OCI-LY7 (cell line): ENCODE data around the gene KIAA1217. TPM values are rescaled to one million over a fixed set of nuclear protein-coding genes. Genes with fewer than 3 reads are reported as not detected.

Experiments
- BruUV-seq: library from RNA; stranded (reverse); fragments of 400-500 nt; replicated peaks from 2 replicates; lab custom pipeline; 2021; lab: Mats Ljungman, UMichigan
- CTCF ChIA-PET: fragments of 300-600 bp; sonication (Branson Sonifier 250); formaldehyde crosslinking; loops from one replicate; lab custom pipeline; 2022; ENCODE audit warnings: antibody characterized with exemption; ENCODE audit not compliant: unreplicated experiment; lab: Charles Lee
- POLR2A ChIA-PET: fragments of 300-600 bp; sonication (Branson Sonifier 250); formaldehyde crosslinking; loops from one replicate; lab custom pipeline; 2022; ENCODE audit warnings: antibody characterized with exemption; lab: Charles Lee
- DNase-seq: peaks from one replicate; pipeline ENCODE4 v3.0.0-alpha.2; 2015; ENCODE audit warnings: low spot score
- H2AFZ ChIP-seq: fragments of 200-600 bp; sonication (generic), shearing (Covaris generic); 2 replicates; pipeline ENCODE4 v1.6.1; 2014; ENCODE audit warnings: mild to moderate bottlenecking, antibody characterized with exemption, low read length, moderate library complexity
- H3K27ac ChIP-seq: fragments of 200-600 bp; sonication (generic); 2 replicates; pipeline ENCODE4 v1.5.1; 2014; ENCODE audit warnings: mixed run types, low read depth, mild to moderate bottlenecking, moderate library complexity, low read length, inconsistent platforms; ENCODE audit not compliant: poor library complexity, severe bottlenecking
- H3K36me3 ChIP-seq: fragments of 200-600 bp; sonication (generic); 2 replicates; pipeline ENCODE4 v1.6.1; 2014; ENCODE audit warnings: mild to moderate bottlenecking, antibody characterized with exemption, low read length, moderate library complexity, mixed read lengths; ENCODE audit not compliant: insufficient read depth
- H3K4me1 ChIP-seq: fragments of 200-600 bp; sonication (generic); 2 replicates; pipeline ENCODE4 v1.5.1; 2014; ENCODE audit warnings: mild to moderate bottlenecking, low read length; ENCODE audit not compliant: insufficient read depth, poor library complexity, severe bottlenecking
- H3K4me2 ChIP-seq: fragments of 200-600 bp; sonication (generic); 2 replicates; pipeline ENCODE4 v1.6.1; 2014; ENCODE audit warnings: mild to moderate bottlenecking, low read length
- H3K4me3 ChIP-seq: fragments of 200-600 bp; sonication (generic); 2 replicates; pipeline ENCODE4 v1.5.1; 2014; ENCODE audit warnings: mild to moderate bottlenecking, low read depth, low read length; ENCODE audit not compliant: poor library complexity, severe bottlenecking
- H3K79me2 ChIP-seq: fragments of 200-600 bp; sonication (generic); 2 replicates; pipeline ENCODE4 v1.6.1; 2016; ENCODE audit warnings: low read depth, mild to moderate bottlenecking, low read length, moderate library complexity, mixed read lengths; ENCODE audit not compliant: insufficient read depth
- H3K9me2 ChIP-seq: fragments of 200-600 bp; sonication (generic); 2 replicates; pipeline ENCODE4 v1.6.1; 2016; ENCODE audit warnings: mild to moderate bottlenecking, low read length, mixed read lengths; ENCODE audit not compliant: insufficient read depth
- H3K9me3 ChIP-seq: fragments of 200-600 bp; sonication (generic); 2 replicates; pipeline ENCODE4 v1.6.1; 2014; ENCODE audit warnings: mild to moderate bottlenecking, mixed run types, low read length, mixed read lengths
- H4K20me1 ChIP-seq: fragments of 200-600 bp; sonication (generic); 2 replicates; pipeline ENCODE4 v1.6.1; 2014; ENCODE audit warnings: mild to moderate bottlenecking, antibody characterized with exemption, low read length, moderate library complexity, mixed read lengths; ENCODE audit not compliant: insufficient read depth
- EZH2phosphoT487 ChIP-seq: fragments of 200-600 bp; sonication (generic); IDR thresholded peaks from 2 replicates; pipeline ENCODE4 v1.6.1; 2018; ENCODE audit warnings: low read depth, borderline replicate concordance, mild to moderate bottlenecking, mixed run types, antibody characterized with exemption, low read length, moderate library complexity, mixed read lengths
- intact Hi-C: fragments of 100-400 bp; cut with micrococcal nuclease; formaldehyde crosslinking; loops from one replicate; pipeline ENCODE4 v1.10.0; 2022; ENCODE audit not compliant: unreplicated experiment
- total RNA-seq, 2 experiments: library from RNA; depleted of rRNA in 1 of 2; stranded (reverse); fragments of >200 nt in 1 of 2; shearing (Covaris generic) in 1 of 2; gene quantifications; 2 replicates each; pipeline ENCODE4 v1.2.3, GENCODE V29; 2014 to 2022
- TF ChIP-seq, protein P1 (sequence below): fragments of 200-600 bp; sonication (generic); conservative IDR thresholded peaks from 2 replicates; pipeline ENCODE4 v1.5.1; 2014; ENCODE audit warnings: mild to moderate bottlenecking, antibody characterized with exemption, low read length, moderate library complexity, mixed read lengths

KIAA1217 gene
- total RNA-seq, 2 experiments from 2014 or later, result not detected

DNA sequence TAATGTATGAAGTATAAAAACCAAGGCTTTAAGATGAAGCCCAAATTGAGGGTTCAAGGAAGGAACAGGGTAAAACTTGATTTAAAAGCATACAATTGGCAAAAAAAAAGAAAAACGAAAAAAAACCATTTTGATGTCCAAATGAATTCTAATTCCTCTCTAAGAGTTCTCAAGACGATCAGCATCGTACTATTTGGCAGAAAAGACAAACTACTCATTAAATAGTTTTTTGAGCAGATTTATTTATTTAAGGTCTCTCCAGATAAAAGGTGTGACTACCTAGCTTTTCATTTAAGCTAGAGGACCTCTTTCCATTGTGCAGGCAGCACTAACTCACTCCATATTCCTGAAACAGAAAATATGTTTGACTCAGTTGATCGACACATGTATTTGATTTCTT lies 245.0 kb downstream of the KIAA1217 start:
- no peak overlapping the region for H3K4me3 ChIP-seq
- H2AFZ ChIP-seq, result no peak overlapping the region
- no peaks in the 10 kb centered on the region for H3K9me3 ChIP-seq
- no peaks in the 10 kb centered on the region for H3K9me2 ChIP-seq
- no peaks in the 10 kb centered on the region for H3K4me1 ChIP-seq
- no peak overlapping the region for H3K4me2 ChIP-seq
- H3K36me3 ChIP-seq, result no peaks in the 10 kb centered on the region
- CTCF ChIA-PET, result no interaction called here
- no peaks in the 10 kb centered on the region for H4K20me1 ChIP-seq
- POLR2A ChIA-PET, result no interaction called here
- no peaks in the 10 kb centered on the region for H3K79me2 ChIP-seq
- TF ChIP-seq, protein P1, sequence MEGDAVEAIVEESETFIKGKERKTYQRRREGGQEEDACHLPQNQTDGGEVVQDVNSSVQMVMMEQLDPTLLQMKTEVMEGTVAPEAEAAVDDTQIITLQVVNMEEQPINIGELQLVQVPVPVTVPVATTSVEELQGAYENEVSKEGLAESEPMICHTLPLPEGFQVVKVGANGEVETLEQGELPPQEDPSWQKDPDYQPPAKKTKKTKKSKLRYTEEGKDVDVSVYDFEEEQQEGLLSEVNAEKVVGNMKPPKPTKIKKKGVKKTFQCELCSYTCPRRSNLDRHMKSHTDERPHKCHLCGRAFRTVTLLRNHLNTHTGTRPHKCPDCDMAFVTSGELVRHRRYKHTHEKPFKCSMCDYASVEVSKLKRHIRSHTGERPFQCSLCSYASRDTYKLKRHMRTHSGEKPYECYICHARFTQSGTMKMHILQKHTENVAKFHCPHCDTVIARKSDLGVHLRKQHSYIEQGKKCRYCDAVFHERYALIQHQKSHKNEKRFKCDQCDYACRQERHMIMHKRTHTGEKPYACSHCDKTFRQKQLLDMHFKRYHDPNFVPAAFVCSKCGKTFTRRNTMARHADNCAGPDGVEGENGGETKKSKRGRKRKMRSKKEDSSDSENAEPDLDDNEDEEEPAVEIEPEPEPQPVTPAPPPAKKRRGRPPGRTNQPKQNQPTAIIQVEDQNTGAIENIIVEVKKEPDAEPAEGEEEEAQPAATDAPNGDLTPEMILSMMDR, result no peak
- no peak for TF ChIP-seq EZH2phosphoT487
- H3K27ac ChIP-seq, result no peak overlapping the region
- no peak for DNase-seq
- no TSS peak for BruUV-seq
- intact Hi-C loops, result no loop called here

DNA sequence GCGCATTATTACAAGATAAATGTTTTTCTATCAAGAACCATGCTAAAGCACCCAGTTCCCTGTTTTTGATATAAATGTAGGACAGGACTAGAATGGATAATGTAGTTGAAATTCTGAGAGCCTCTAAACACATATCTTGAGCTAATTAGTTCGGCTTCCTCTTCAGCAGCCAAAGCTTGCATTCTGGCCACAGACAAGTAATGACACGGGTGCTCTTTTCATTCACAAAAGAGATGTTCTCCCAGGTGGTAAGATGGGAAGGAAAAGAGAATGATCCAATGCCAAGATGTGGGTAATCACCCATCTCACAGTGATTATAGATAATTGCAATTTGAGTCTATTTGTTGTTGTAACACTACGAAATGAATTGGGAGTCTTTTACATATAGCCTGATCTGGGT lies 246.5 kb downstream of the KIAA1217 start:
- no peaks in the 10 kb centered on the region for H3K79me2 ChIP-seq
- H3K4me3 ChIP-seq, result no peak overlapping the region
- no peak overlapping the region for H3K27ac ChIP-seq
- no TSS peak for BruUV-seq
- no peak for DNase-seq
- TF ChIP-seq, protein P1, result no peak
- TF ChIP-seq EZH2phosphoT487, result no peak
- ChIA-PET POLR2A (no interaction called here), CTCF (no interaction called here)
- no peaks in the 10 kb centered on the region for H3K36me3 ChIP-seq
- intact Hi-C loops, result no loop called here
- no peaks in the 10 kb centered on the region for H4K20me1 ChIP-seq
- no peaks in the 10 kb centered on the region for H3K9me3 ChIP-seq
- no peak overlapping the region for H3K4me2 ChIP-seq
- H3K9me2 ChIP-seq, result no peaks in the 10 kb centered on the region
- no peaks in the 10 kb centered on the region for H3K4me1 ChIP-seq
- H2AFZ ChIP-seq, result no peak overlapping the region

DNA sequence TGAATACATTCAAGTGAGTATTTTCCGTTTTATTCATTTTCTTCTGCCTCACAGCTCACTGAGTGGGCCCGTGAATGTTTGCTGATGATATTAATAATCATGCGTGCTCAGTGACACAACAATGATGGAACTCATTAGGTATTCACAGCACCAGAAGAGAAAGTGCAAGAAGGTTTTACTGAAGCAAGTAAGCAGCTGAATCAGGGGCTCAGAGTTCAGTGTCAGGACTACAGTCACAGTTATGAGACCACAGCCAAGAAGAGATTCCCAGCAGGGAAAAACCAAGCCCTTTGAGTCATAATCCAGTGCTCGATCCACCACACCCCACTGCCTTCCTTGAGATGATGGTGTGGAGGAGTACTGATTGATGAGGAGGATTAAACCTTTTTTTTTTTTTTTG lies 247.4 kb downstream of the KIAA1217 start:
- Histone ChIP-seq H3K27ac (no peak overlapping the region), H4K20me1 (no peaks in the 10 kb centered on the region), H3K4me2 (no peak overlapping the region), H3K9me2 (no peaks in the 10 kb centered on the region), H3K4me3 (no peak overlapping the region), H2AFZ (no peak overlapping the region), H3K9me3 (no peaks in the 10 kb centered on the region), H3K4me1 (no peaks in the 10 kb centered on the region), H3K36me3 (no peaks in the 10 kb centered on the region), H3K79me2 (no peaks in the 10 kb centered on the region)
- intact Hi-C loops, result no loop called here
- CTCF ChIA-PET, result no interaction called here
- DNase-seq, result no peak
- POLR2A ChIA-PET, result interaction anchor here (0.6 kb wide), 1 partner anchor 21 kb away, joined by 3 read pairs; no protein-coding TSS in a partner anchor
- no TSS peak for BruUV-seq
- TF ChIP-seq, protein P1, result no peak
- no peak for TF ChIP-seq EZH2phosphoT487
